HEK293T (cell line): ENCODE data around the gene NIM1K.
"Not testable (repeated sequence)": the region's sequence is repeated elsewhere in the genome, so short reads cannot be mapped to it uniquely, and the experiment has no call there.

Source experiments
- CTCF ChIA-PET: fragments of 350-600 bp; formaldehyde crosslinking; extraction: SDS; loops from one replicate; lab custom pipeline; 2021; ENCODE audit warnings: antibody characterized with exemption, inconsistent platforms; lab: Yijun Ruan, JAX
- POLR2A ChIA-PET: fragments of 350-600 bp; formaldehyde crosslinking; extraction: SDS; loops from one replicate; lab custom pipeline; 2020; ENCODE audit warnings: antibody characterized with exemption, inconsistent platforms; lab: Yijun Ruan, JAX
- DNase-seq: peaks from one replicate; pipeline ENCODE4 v3.0.0; 2012; ENCODE audit warnings: mixed read lengths; ENCODE audit errors: extremely low spot score
- ARNT ChIP-seq: fragments of 450-650 bp; IDR thresholded peaks from 2 replicates; pipeline ENCODE4 v1.6.1; 2017; ENCODE audit warnings: mild to moderate bottlenecking
- BHLHE40 ChIP-seq: fragments of 450-650 bp; IDR thresholded peaks from 2 replicates; pipeline ENCODE4 v1.6.1; 2016; ENCODE audit warnings: mild to moderate bottlenecking, moderate library complexity, borderline replicate concordance
- CTBP1 ChIP-seq: fragments of 450-650 bp; IDR thresholded peaks from 2 replicates; pipeline ENCODE4 v1.6.1; 2016; ENCODE audit warnings: borderline replicate concordance
- ELF4 ChIP-seq: fragments of 450-650 bp; IDR thresholded peaks from 2 replicates; pipeline ENCODE4 v1.6.1; 2017; ENCODE audit warnings: antibody characterized with exemption
- FOXA1 ChIP-seq: fragments of 450-650 bp; IDR thresholded peaks from 2 replicates; pipeline ENCODE4 v1.6.1; 2016; ENCODE audit warnings: mild to moderate bottlenecking
- FOXK2 ChIP-seq: fragments of 450-650 bp; IDR thresholded peaks from 2 replicates; pipeline ENCODE4 v1.6.1; 2016; ENCODE audit warnings: mild to moderate bottlenecking
- FOXM1 ChIP-seq: fragments of 450-650 bp; IDR thresholded peaks from 2 replicates; pipeline ENCODE4 v1.6.1; 2017; ENCODE audit warnings: mild to moderate bottlenecking, borderline replicate concordance
- HDGF ChIP-seq: fragments of 450-650 bp; IDR thresholded peaks from 2 replicates; pipeline ENCODE4 v1.6.1; 2017; ENCODE audit warnings: antibody characterized with exemption, borderline replicate concordance
- L3MBTL2 ChIP-seq: fragments of 450-650 bp; conservative IDR thresholded peaks from 2 replicates; pipeline ENCODE4 v1.6.1; 2016; ENCODE audit warnings: mild to moderate bottlenecking
- LEF1 ChIP-seq: fragments of 450-650 bp; IDR thresholded peaks from 2 replicates; pipeline ENCODE4 v1.6.1; 2017; ENCODE audit warnings: mild to moderate bottlenecking, borderline replicate concordance
- NFRKB ChIP-seq: fragments of 450-650 bp; IDR thresholded peaks from 2 replicates; pipeline ENCODE4 v1.6.1; 2016; ENCODE audit warnings: mild to moderate bottlenecking, moderate library complexity
- PKNOX1 ChIP-seq: fragments of 450-650 bp; IDR thresholded peaks from 2 replicates; pipeline ENCODE4 v1.6.1; 2016
- SP1 ChIP-seq: fragments of 450-650 bp; IDR thresholded peaks from 2 replicates; pipeline ENCODE4 v1.6.1; 2017
- SUZ12 ChIP-seq: fragments of 450-650 bp; IDR thresholded peaks from 2 replicates; pipeline ENCODE4 v1.6.1; 2016; ENCODE audit warnings: mild to moderate bottlenecking
- TARDBP ChIP-seq: fragments of 450-650 bp; IDR thresholded peaks from 2 replicates; pipeline ENCODE4 v1.6.1; 2016
- ZNF384 ChIP-seq: fragments of 450-650 bp; IDR thresholded peaks from 2 replicates; pipeline ENCODE4 v1.6.1; 2016

The NIM1K gene

DNA sequence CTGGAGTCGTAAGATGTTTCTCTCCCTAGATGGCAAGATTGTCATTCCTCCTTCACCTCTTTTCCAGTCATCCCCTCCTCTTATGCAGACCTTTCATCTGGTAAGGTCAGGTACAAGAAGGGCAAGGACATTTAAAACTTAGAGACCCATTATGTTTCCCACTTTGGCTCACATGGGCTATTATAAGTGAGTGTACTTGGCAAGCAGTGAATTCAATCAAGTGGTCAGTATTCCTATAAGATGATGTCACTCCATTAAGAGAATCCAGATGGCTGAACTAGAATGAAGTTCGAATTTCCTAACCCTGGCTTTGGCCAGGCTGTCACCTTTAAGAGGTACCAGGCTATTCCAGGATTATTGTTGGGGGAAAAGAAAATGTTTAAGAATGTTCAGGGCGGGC lies 39.1 kb upstream of the NIM1K start:
- no peak for DNase-seq
- TF ChIP-seq CTBP1: no peak
- CTCF ChIA-PET: no interaction called here
- POLR2A ChIA-PET: no interaction called here

GRCh38 chr5:43154469-43154868 lies 37.6 kb upstream of the NIM1K start:
- POLR2A ChIA-PET: interaction anchor here (4.2 kb wide), 1 partner anchor 34 kb away, joined by 23 read pairs; the partner anchor contains the start of gene ZNF131
- DNase-seq: no peak
- no peak for TF ChIP-seq L3MBTL2
- no peak for TF ChIP-seq SUZ12
- no peak for TF ChIP-seq NFRKB
- no peak for TF ChIP-seq ELF4
- no peak for TF ChIP-seq BHLHE40
- no peak for TF ChIP-seq FOXA1
- no peak for TF ChIP-seq LEF1
- no peak for TF ChIP-seq FOXM1
- TF ChIP-seq SP1: no peak
- no peak for TF ChIP-seq CTBP1
- no peak for TF ChIP-seq ZNF384
- TF ChIP-seq ARNT: no peak
- TF ChIP-seq TARDBP: no peak
- no peak for TF ChIP-seq PKNOX1
- no peak for TF ChIP-seq HDGF
- TF ChIP-seq FOXK2: no peak
- CTCF ChIA-PET: no interaction called here

- POLR2A ChIA-PET: interaction anchor here (4.2 kb wide), 1 partner anchor 35 kb away, joined by 23 read pairs; the partner anchor contains the start of gene ZNF131
- CTCF ChIA-PET: interaction anchor here (0.7 kb wide), 1 partner anchor 83 kb away, joined by 3 read pairs; no protein-coding TSS in a partner anchor
- no peak for DNase-seq
- TF ChIP-seq LEF1 (no peak), NFRKB (no peak), TARDBP (no peak), ARNT (no peak), BHLHE40 (no peak), ELF4 (no peak), FOXA1 (no peak)
Observed at GRCh38 chr5:43155394-43156096, 36.5 kb upstream of the NIM1K start.

DNA sequence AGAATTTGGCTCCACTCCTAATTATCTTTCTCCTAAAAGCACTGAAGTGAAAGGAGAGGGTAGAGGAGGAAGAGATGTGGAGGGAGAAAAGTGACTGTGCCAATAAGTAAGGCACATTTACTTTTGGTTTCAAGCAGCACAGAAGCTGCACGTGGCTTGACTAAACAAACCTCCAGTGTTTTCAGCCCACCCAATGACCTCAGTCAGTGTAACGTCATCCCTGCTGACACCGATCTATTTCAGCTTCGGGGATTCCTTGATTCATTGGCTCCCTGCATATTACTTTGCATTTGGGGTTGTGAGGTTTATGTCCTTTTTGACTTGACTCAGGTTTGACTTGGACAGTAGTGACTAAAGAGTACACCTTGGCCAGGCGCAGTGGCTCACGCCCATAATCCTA lies 35.6 kb upstream of the NIM1K start:
- CTCF ChIA-PET: no interaction called here
- no peak for DNase-seq
- TF ChIP-seq FOXM1 (no peak), HDGF (no peak), FOXK2 (no peak), ZNF384 (no peak), CTBP1 (no peak), SUZ12 (no peak), PKNOX1 (no peak), ELF4 (no peak), LEF1 (no peak), L3MBTL2 (no peak), NFRKB (no peak), SP1 (no peak), BHLHE40 (no peak), TARDBP (no peak)
- POLR2A ChIA-PET: interaction anchor here (4.2 kb wide), 1 partner anchor 36 kb away, joined by 23 read pairs; the partner anchor contains the start of gene ZNF131

- ChIA-PET CTCF (interaction anchor here (0.6 kb wide), 1 partner anchor 573 kb away, joined by 5 read pairs; no protein-coding TSS in a partner anchor), POLR2A (interaction anchor here (4.2 kb wide), 1 partner anchor 36 kb away, joined by 23 read pairs; the partner anchor contains the start of gene ZNF131)
- TF ChIP-seq BHLHE40 (no peak), FOXA1 (no peak), PKNOX1 (no peak), SUZ12 (no peak), L3MBTL2 (no peak), ELF4 (no peak), LEF1 (no peak), NFRKB (no peak), HDGF (no peak), CTBP1 (no peak), ARNT (no peak), FOXK2 (no peak)
Observed at GRCh38 chr5:43157068-43157467, 35.0 kb upstream of the NIM1K start.

DNA sequence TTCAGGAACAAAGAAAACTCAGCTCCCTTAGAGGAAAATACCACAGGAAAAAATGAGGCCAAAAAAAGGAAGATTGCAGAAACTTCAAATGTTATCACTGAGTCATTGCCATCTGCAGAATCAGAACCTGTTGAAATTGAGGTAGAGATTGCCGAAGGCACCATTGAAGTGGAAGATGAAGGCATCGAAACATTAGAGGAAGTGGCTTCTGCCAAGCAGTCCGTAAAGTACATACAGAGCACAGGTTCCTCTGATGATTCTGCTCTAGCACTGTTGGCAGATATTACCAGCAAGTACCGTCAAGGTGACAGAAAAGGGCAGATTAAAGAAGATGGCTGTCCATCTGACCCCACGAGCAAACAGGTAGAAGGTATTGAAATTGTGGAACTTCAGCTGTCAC lies 30.8 kb upstream of the NIM1K start:
- ChIA-PET POLR2A (no interaction called here), CTCF (no interaction called here)
- TF ChIP-seq FOXM1: no peak
- TF ChIP-seq NFRKB: no peak
- TF ChIP-seq ELF4: no peak
- TF ChIP-seq FOXA1: no peak
- TF ChIP-seq SUZ12: no peak
- TF ChIP-seq CTBP1: no peak
- no peak for TF ChIP-seq SP1
- no peak for TF ChIP-seq TARDBP
- TF ChIP-seq ARNT: no peak
- no peak for DNase-seq

More at GRCh38 chr5:43157068-43157467, 35.0 kb upstream of the NIM1K start:
- DNase-seq: no peak

DNA sequence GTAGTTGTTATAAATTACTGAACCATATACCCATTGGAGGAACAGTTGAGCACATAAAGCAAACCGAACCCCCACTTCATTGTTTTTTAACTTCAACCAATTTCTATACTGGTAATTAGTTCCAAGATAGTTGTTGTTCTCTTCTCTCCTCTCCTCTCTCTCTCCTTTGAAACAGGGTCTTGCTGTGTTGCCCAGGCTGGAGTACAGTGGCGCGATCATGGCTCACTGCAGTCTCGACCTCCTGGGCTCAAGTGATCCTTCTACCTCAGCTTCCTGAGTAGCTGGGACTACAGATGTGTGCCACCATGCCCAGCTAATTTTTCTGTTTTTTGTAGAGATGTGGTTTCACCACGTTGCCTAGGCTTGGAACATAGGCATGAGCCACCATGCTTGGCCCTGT lies 27.2 kb upstream of the NIM1K start:
- DNase-seq, CTCF ChIA-PET, POLR2A ChIA-PET: not testable (repeated sequence)
